Activated CD8-positive, alpha-beta memory T cell treated with anti-CD3 and anti-CD28 coated beads for 48 hours (primary cell): ENCODE measurements around the gene TLR5.

Experiments
- DNase-seq, 3 experiments: peaks; one replicate each; pipeline ENCODE4 v3.0.0-alpha.2; 2020; ENCODE audit warnings: low read depth in 2 of 3, low spot score in 2 of 3

TLR5 gene

DNA sequence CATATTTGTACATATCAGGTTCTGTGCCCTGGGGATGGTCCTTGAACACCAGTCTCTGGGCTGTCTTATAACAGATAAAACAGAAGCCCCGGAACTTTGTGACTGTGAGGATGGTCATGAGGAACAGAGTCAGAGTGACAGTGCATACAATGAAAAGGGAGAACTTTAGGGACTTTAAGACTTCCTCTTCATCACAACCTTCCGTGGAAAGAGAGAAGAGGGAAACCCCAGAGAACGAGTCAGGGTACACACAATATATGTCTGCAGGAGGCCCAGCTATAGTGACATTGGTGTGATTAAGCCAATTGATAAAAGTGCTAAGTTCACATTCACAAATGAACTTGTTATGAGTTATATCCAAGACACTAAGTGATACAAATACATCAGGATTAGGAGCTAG is 32.1 kb downstream of the TLR5 start:
- no peak for DNase-seq

DNA sequence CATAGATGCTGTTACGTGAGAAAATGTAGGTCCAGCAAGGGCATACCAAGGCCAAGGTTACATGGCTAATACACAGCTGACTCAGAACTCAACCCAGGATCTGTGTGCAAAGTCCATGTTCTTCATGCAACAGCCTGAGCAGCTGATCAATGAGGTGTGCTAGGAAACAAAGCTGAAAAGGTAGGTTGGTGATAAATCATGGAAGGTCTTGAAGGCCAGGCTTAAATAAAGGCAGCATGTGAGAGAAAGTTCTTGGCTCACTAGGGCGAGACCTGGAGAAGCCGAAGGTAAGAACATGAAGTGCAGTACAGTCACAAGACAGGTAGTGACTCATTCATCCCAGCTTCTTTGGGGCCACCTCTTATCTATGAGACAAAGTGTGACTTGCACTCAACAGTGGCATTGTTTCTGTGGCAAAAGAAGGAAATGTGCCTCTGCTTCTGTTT is 33.4 kb downstream of the TLR5 start:
- no peak for DNase-seq

DNA sequence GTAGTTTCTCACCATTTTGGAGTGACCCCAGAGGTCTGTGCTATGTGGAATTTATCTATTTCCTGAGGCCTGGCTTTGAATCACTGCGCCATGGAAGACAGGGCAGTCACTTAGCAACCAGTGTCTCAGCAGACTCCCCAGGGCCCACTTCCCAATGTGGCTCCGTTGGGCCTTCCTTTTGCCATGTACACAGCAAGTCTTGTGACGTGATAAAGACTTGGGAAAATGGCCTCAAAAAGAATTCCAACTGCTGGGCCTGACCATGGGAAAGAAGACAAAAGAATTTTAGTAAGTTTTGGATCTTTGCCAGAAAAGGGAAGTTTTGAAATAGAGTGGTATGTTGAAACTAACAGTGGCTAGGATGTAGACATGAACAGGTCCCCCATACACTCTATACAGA is 36.2 kb downstream of the TLR5 start:
- DNase-seq = no peak

DNA sequence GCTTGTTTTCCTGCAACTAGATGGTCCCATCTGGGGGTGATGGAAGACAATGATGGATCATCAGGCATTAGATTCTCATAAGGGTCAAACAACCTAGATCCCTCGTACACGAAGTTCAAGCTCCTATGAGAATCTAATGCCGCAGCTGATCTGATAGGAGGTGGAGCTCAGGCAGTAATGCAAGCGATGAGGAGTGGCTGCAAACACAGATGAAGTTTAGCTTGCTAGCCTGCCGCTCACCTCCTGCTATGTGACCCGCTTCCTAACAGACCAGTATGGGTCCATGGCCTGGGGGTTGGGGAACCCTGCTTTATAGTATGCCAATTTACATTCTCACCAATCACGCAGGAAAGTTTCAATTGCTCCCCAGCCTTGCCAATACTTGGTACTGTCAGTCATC is 37.5 kb downstream of the TLR5 start:
- no peak for DNase-seq

DNA sequence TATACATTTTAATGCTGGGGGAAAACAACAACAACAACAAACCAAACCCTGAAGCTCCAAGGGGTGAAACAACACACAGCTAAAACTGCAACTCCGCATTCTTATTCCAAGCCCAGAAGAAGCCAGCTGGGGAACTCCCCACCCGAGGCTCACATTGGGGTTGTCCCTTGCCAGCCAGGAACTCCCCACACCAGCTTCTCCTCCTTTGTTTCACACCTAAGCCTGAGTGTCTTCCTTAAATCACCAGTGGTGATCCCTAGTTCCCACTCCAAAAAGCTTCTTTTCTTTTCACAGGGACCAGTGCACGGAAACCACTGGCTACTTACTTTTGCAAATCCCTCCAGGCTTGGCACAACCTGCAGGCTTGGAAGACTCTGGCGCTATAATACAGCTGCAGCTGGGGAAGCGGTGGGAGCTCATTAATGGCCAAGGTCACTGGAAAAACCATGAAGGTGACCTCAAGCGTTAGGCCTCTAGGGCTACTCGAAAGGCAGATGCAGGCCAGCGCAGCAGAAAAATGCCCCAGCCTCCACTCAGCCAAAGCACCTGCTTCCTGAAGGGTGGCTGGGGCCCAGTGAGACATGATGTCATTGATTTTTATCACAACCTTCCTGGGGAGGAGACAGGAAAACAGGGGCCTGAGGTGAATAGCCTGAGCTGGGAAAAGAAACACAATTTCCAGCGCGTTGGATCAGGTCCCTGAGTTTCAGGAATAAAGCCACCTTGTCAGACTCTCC is 40.1 kb downstream of the TLR5 start:
- DNase-seq = no peak

DNA sequence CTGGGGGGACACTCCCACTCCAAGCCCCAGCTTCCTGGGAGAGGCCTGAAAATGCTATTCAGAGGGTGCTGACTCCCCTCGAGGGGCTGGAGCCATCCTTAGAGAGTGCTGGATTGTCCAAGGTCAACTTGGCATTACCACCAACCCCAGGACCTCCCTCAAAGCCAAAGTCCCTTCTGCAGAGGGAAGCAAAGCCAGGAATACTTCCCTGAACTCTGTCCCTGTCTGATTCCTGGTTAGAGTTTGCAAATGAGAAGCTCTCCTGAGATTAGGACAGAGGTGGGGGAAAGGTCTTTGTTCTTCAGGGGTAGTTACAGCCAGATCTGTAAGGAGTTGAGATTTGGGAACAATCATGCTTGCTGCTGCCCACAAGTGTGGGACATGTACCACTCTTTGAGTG is 45.3 kb downstream of the TLR5 start:
- no peak for DNase-seq

DNA sequence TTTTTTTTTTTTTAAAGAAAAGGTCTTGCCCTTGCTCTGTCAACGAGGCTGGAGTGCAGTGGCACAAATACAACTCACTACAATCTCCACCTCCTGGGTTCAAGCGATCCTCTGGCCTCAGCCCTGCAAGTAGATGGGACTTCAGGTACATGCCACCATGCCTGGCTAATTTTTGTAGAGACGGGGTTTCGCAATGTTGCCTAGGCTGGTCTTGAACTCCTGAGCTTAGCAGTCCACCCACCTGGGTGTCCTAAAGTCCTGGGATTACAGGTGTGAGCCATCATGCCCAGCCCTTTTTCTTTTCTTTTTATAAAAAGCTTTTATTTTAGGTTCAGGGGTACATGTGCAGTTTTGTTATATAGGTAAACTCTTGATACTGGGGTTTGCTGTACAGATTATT is 47.2 kb downstream of the TLR5 start:
- DNase-seq = no peak

DNA sequence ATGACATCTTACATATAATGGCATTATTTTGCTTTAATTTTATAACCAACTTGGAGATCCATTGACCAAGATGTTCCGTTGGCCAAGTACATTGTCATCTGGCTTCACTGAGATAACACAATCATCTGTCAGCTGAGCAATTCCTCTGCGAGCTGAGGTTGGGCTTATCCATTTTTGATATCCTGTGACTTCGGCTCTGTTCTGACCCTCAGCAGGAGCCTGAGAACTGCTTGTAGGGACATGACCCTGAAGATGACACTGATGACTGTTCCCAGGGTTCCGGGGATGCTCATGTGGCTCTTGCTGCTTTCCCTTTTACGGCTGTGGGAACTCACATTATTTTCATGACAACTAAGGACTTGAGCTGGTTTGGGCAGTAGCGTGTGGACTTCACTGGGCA is 51.2 kb downstream of the TLR5 start:
- DNase-seq = no peak

DNA sequence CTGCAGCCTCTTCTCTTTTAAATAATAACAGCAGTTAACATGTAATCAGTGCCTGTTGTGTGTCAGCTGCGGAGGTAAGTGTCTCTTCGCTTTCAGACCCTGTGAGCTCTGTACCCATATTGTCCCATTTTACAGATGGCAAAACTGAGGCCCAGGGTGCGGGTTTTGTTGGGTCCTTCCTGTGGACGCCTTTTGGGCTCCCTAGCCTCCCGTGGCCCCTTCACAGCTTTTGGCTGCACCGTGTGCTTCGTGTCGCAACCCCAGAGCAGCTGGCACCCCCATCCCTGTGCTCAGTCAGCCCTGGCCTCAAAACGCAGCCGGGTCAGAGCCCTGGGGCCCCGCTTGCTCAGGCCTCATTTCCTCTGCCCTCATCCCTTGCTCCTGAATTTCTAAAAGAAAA is 53.8 kb downstream of the TLR5 start:
- no peak for DNase-seq

DNA sequence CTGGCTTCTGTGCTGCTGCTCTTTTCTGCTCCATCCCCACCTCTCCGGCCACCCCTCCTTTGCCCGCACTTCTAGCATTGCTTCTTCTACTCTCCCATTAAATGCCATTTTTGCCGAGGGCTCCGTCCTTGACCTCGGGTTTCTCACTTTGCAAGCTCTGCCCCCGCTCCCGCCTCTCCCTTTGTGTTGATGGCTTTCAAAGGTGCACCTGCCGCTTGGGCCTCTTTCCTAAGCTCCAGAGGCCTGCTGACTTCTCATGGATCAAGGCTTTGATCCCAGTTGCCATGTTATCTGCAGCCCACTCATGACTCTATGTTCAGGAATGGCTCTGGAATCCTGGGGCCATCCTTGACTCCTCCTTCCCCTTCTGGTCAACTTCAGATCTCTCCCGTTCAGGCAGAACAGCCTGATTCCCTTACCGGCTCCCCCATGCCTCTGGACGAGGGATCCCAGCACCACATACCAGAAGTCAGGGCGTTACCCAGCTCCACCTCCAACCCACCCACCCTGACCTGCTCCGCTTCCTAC is 54.3 kb downstream of the TLR5 start:
- no peak for DNase-seq

DNA sequence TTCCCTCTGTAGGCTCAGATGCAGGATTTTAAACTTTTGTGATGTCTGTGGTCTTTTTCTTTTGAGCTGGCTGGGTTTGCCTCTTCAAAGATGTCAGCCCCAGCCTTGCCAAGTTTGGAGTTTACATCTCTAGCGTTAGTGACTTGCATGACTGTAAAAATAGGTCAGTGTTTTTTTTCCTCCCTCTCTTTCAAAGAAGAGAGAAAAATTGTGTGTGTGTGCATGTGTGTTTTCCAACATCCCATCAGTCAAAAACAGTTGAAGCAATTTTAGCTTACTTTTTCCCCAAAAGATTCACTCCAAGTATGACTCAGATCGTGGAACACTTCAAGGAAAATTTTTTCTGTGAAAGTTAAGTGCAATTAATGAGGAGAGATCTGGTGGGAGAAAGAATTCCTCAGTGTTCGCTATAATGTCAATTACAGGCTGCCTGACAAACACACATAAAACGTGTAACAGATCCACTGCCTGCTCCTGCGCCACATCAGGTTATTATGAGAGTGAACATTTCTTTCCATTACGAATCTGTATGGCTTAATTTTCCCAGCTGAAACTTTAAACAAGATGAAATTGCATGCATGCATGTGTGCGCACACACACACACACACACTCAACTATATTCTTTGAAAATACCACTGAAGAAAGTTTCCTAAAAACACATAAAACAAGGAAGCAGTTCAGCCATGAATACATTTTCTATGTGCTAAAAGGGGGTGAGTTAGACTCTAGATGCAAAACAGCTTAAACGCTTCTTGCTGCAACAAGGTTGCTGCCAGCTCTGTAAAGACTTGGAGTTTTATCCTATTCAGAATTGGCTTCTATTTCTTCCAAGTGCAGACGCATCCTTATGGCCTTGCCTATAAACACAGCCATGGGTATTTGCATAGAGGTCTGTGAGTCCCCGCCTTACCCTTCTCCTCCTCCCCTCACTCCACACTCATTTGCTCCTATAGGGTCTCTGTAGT is 55.5 kb downstream of the TLR5 start:
- DNase-seq = no peak

DNA sequence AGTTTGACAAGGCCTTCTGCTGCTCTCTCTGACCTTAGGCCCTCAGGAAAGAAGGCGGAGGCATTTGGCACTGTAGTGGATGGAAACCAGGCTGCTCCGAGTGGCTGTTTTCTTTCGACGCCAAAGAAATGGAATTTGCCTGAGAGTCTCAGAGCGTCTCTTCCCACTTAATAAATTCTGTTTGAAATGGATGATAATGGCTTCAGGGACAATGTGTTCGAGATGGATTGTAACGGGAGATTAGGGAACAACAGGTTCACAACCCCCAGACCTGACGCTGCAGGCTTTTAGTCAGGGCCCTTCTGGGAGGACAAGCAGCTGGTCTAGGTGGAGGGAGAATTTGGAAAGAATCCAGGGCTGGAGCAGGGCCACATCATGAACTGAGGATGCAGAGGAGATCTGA is 58.6 kb downstream of the TLR5 start:
- no peak for DNase-seq

DNA sequence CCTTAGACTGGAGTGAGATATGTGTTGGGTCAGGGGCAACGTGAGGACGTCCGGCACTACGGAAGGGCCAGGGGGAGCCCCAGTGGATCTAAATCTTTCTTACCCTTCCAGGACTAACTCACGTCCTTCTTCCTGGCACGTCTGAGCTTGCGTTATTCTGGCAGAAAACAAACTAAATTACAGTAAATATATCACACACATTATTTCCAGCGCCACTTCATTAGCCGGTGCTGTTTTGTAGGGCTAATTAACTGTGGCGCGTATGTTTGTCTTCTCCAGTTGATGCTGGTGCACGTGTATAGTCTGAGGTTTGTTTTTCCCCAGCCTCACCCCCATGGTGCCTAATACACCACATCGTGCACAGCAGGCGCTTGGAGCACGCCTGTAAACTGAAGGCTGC is 59.2 kb downstream of the TLR5 start:
- no peak for DNase-seq

DNA sequence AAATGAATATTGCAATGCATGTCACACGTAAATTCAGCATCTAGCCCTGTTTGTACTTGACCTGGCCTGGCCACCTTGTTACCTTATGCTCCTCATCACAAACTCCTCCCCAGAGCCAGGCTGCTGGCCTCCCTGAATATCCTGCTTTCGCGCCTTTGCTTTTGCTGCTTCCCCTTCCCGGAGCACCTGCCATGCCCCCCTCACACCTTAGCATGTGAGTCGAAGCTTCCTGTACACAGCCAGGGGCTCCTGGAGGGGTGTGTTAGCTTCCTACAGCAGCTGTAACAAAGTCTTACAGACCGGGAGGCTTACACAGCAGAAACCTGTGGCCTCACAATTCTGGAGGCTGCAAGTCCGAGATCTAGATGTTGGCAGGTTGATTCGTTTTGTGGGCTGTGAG is 60.1 kb downstream of the TLR5 start:
- no peak for DNase-seq

DNA sequence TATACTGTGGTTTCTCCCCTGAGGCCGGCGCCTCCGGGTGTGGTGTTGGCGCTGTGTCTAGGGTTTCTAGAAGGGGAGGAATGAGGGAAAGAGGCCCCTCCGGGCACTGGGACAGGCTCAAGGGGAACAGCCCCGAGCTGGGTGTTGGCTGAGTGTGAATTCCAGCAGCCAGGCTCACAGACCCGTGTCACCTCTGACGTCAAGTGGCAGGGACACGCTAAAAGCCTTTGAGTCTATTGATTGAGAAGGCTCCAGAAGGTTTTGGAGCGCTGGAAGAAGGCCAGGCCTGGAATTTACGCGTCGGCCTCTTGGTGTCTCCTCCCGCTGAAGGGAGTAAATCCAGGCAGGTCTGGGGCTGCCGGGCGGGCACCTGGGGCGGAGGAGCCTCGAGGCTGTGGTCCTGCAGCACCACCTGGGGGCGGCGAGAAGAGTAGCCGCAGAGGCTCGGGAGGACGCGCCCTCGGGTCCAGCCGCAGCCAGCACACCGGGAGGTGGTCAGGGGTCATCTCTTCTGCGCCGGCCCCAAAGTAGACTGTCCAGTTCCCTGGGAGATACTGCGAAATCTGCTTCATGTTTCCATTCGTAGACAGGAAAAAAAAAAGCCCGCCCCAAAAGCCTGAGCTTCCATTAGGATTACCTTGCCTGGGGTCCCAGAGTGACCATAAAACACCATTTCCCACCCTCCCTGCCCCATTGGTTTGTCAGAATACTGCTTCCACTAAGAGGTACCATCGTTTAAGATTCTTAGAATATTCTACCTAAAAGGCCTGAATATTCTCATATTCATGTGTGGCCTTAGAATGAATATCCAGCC is 61.7 kb downstream of the TLR5 start:
- peak; percentile 25 to 56 (median 41) for DNase-seq

DNA sequence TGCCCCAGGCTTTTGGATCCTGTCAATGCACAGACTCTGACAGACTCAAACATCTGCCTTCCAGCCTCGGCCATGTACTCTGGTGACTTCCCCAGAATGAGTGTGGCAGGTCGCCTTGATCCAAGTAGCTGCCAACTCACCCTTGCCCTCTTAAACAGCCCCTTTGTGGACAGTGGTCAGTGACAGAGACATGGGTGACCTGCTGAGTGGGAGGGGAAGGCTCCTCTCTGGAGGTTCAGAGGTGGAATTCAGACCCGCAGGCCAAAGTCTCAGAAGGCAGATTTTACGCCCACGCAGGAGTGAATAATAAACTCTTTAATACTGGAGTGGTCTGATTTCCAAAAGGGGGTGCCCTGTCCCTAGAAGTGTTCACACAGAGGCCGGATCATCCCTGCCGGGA is 63.5 kb downstream of the TLR5 start:
- no peak for DNase-seq

DNA sequence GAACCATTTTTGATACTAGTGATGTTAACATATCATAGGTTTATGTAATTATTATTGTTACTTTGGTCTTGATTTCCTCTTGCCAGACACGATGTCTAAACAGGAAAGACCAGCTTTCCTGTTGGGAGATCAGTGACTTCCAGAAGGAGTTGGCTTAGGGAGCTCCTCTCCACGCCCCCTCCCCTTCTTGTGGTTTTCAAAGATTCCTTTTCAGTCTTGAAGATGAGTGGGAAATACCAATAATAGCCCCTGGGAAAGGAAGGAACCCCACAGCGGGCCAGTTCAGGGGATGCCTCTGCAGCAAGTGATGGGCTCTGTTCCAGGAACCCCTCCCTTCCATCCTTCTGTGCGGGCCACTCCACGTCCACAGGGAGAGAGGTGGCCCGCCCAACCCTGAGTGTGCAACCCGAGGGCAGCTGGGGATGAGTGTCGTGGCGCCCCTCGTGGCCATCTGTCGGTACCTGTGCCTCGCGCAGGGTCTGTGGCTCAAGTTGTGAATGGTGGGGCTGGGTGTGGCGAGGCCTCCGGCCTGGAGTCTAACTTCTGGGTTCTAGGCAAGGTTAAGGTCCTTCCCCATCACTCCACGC is 65.7 kb downstream of the TLR5 start:
- DNase-seq = no peak

DNA sequence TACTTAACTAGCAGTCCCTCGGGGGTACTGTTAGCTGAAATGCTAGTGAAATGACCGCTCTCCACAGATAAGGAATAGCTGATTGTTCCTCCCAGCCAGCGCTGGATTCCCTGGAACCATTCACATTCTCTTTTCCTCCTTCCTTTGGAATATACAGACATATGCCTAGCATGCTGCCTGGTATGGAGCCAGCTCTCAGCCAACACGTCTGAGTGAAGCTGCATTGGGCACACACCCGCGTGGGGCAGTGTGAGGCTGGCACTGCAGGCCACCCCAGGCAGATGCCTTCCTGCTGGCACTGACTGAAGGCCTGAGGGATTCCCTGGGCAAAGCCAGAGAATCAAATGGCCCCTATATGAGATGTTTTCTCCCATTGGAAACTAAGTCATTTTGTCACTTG is 66.7 kb downstream of the TLR5 start:
- no peak for DNase-seq

DNA sequence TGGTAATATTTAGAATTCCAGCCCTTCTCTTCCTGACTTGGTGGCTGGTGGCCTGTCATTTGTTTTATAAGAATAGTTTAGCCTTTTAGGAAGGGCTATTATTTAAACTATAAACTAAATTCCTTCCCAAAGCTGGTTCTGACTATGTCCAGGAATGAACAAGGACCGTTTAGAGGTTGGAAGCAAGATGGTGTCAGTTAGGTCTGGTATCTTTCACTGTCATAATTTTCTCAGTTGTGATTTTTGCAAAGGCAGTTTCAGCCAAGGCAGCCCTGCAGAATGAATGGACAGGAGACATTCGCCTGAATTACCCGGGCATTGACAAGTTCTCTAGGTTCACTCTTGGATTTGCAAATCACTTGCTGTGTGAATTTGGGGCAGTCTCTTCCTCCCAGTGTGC is 67.2 kb downstream of the TLR5 start:
- no peak for DNase-seq

DNA sequence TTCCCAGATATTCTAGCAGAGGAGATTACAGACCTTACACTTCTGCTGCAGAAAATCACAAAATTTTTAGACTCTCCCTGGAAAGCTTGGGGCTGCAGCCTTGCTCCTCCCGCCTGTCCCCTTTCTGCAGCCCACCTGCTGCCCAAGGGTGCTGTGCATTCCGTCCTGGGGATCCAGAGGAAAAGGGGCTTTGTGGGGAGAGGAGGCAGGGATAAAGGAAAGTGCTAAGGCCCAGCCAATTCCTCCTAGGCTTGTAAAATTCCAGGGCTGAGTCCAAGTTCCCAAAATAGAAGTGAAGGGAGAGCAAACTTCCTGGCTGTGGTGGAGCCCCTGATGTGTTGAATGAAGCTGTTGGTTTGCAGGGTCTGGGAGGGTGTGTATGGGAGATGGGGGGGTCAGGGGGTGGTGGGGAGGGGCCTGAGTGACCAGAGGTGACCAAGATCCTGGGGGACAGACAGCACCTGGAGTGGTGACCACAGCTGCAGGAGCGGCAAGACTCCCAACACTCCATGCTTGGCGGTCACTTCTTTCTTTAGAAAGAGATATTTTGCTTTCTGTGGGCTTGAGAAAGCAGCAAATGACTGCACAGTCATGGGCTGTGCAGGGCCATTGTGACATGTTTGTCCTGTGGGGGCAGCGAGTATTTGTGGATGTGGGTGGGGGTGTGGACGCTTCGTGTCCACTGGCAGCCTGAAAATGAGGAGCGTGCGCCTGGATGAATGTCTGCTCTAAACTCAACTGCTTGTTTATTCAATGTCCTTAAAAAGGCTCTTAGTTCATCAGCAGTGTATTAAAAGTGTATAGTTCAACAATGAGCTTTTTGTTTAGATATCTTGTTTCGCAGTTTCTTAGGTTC is 68.4 kb downstream of the TLR5 start:
- DNase-seq = no peak
